ENCODE measurements around the gene AKT1.

The AKT1 gene

GRCh38 chr14:104765517-104765916 lies 30.0 kb downstream of the AKT1 start:
- DNase-seq (ENCODE audit: low read depth): no peak
- H3K4me3 ChIP-seq (replicated peaks; ENCODE audit: low read depth, low read length): no peak overlapping the region
- TF ChIP-seq, protein P1, sequence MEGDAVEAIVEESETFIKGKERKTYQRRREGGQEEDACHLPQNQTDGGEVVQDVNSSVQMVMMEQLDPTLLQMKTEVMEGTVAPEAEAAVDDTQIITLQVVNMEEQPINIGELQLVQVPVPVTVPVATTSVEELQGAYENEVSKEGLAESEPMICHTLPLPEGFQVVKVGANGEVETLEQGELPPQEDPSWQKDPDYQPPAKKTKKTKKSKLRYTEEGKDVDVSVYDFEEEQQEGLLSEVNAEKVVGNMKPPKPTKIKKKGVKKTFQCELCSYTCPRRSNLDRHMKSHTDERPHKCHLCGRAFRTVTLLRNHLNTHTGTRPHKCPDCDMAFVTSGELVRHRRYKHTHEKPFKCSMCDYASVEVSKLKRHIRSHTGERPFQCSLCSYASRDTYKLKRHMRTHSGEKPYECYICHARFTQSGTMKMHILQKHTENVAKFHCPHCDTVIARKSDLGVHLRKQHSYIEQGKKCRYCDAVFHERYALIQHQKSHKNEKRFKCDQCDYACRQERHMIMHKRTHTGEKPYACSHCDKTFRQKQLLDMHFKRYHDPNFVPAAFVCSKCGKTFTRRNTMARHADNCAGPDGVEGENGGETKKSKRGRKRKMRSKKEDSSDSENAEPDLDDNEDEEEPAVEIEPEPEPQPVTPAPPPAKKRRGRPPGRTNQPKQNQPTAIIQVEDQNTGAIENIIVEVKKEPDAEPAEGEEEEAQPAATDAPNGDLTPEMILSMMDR (IDR thresholded peaks at IDR 0.05; ENCODE audit: low read length, missing control alignments): no peak

DNA sequence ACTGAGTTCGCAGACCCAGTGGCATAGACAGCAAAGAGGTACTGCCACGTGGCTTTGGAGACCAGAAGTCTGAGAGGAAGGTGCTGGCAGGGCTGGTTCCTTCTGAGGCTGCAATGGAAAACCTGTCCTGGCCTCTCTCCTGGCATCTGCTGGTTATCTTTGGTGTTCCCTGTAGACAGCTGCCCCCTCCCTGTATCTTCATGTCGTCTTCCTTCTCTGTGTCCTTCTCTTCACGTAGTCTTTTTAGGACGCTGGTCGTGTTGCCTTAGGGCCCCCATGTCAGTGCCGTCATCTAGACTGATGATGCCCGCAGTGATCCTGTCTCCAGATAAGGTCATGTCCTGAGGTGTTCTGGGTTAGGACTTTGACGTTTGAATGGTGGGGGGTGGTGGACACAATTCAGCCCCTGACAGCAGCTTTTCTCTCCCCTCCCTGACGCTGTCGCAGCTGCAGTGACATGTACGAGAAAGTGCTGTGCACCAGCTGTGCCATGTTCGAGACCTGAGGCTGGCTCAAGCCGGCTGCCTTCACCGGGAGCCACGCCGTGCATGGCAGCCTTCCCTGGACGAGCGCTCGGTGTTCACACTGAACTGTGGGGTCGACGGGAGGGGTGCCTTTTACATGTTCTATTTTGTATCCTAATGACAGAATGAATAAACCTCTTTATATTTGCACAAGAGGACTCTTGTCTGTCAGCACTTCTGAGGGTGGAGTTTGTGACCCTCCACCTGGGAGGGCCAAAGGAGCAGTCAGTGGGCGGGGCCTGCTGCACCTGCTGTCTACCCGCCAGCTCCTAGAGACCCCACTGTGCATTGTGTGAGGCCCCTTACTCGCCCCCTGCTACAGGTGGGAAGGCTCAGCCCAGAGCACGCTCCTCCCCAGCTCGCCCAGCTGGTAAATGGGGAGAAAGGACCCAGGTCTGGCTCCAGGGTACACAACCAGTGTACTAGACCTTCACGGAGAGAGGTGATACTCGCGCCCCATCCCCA lies 36.3 kb downstream of the AKT1 start:
- H3K4me3 ChIP-seq (replicated peaks; ENCODE audit: low read depth, low read length): no peak overlapping the region
- TF ChIP-seq, protein P1 (IDR thresholded peaks at IDR 0.05; ENCODE audit: low read length, missing control alignments): no peak
- no peak for DNase-seq (ENCODE audit: low read depth)

DNA sequence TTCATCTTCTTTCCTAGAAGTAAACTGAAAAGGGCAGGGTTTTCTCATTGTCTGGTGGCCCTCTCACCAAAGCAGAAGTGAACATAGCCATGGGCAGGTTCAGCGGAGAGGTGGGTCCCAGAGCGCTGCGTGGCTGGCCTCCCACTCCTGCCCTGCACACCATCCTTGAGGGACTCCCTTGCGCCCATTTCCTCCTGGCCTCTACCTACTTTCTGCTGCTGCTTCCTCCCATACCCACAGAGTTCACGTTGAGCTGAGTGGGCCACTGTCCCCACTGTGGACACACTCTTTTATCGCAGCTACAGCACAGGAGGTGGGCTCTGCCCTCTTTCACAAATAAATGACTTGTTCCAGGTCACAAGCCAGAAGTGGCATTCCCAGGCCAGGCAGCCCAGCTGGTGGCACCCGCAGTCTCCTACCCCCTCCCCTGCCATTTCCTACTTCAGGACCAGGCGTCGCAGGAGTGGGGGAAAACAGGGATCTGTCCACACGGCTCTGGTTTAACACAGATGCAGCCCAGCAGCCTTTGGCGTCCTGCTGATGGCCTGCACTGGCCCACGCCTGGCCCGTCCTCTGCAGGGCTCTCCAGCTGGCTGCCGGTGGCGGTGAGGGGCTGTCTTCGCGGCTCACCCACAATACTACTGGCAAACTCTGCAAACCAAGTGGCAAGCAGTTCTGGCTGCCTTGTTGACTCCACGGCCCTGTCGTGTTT lies 37.7 kb downstream of the AKT1 start:
- TF ChIP-seq, protein P1 (IDR thresholded peaks at IDR 0.05; ENCODE audit: low read length, missing control alignments): no peak
- H3K4me3 ChIP-seq (replicated peaks; ENCODE audit: low read depth, low read length): no peak overlapping the region
- DNase-seq (ENCODE audit: low read depth): no peak

DNA sequence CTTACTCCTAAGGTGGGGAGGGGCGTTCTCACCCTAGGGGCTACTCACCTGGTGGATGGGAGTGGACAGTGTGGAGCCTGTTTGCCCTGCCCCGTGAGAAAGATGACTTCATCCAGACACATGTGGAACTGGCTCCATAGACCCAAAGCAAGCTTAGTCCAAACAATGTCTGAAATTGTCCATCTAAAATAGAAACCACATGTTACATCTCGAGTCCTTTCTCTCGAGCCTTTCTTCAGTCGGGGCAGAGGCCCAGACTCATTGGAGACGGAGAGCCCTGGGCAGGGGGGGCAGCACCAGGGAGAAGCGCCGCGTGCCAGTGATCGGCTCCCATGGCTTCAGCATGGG lies 38.3 kb downstream of the AKT1 start:
- H3K4me3 ChIP-seq (replicated peaks; ENCODE audit: low read depth, low read length): no peak overlapping the region

GRCh38 chr14:104756477-104757237 lies 38.9 kb downstream of the AKT1 start:
- DNase-seq (ENCODE audit: low read depth): no peak
- H3K4me3 ChIP-seq (replicated peaks; ENCODE audit: low read depth, low read length): no peak overlapping the region
- TF ChIP-seq, protein P1 (IDR thresholded peaks at IDR 0.05; ENCODE audit: low read length, missing control alignments): no peak

More for the DNA sequence above, 38.3 kb downstream of the AKT1 start:
- TF ChIP-seq, protein P1 (IDR thresholded peaks at IDR 0.05; ENCODE audit: low read length, missing control alignments): no peak
- DNase-seq (ENCODE audit: low read depth): no peak

GRCh38 chr14:104755621-104756020 lies 39.9 kb downstream of the AKT1 start:
- H3K4me3 ChIP-seq (replicated peaks; ENCODE audit: low read depth, low read length): no peak overlapping the region
- no peak for DNase-seq (ENCODE audit: low read depth)
- TF ChIP-seq, protein P1 (IDR thresholded peaks at IDR 0.05; ENCODE audit: low read length, missing control alignments): no peak
